ENCODE measurements around the gene PCDHB14.
"Not testable (repeated sequence)": the region's sequence is repeated elsewhere in the genome, so short reads cannot be mapped to it uniquely, and the experiment has no call there.

DNA sequence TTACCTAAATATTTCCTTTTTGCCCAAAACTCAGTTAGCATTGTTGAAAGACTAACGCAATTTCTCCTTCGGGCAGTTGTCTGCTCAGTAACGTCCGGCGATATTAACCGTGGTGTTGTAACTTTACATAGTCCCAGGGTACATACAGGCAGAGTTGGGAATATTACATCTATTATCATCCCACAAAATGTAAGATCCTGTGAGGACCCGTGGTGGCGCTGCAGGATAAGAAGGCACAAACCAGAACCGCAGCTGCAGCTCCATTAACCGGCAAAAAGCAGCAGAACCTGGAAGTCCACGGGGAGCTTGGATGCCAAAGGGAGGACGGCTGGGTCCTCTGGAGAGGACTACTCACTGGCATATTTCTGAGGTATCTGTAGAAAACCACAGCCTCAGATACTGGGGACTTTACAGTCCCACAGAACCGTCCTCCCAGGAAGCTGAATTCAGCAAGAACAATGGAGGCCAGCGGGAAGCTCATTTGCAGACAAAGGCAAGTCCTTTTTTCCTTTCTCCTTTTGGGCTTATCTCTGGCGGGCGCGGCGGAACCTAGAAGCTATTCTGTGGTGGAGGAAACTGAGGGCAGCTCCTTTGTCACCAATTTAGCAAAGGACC, 45.5 kb upstream of the PCDHB14 start, which contains the start of gene PCDHB8:
- not testable (repeated sequence) for TF ChIP-seq POLR2AphosphoS5 (IDR thresholded peaks at IDR 0.05; ENCODE audit: low read depth, low read length); TAF1 (IDR thresholded peaks at IDR 0.05; ENCODE audit: borderline replicate concordance, low read depth, low read length)
